Fibroblast of lung (primary cell): ENCODE measurements around the gene UTP20. TPM values are rescaled to one million over a fixed set of nuclear protein-coding genes. Genes with fewer than 3 reads are reported as not detected.

ENCODE experiments used
- DNase-seq, 2 donors: peaks; one replicate each; pipeline versions ENCODE4 v3.0.0 to v3.0.0-alpha.2; 2010; ENCODE audit warnings: low read depth in 2 of 2
- H2AFZ ChIP-seq: 2 replicates; pipeline ENCODE4 v1.5.1; 2012; ENCODE audit warnings: low read length, control low read depth, inconsistent platforms
- H3K27ac ChIP-seq: 2 replicates; pipeline ENCODE4 v1.5.1; 2011; ENCODE audit warnings: low read length, control low read depth; ENCODE audit not compliant: insufficient read depth
- H3K27me3 ChIP-seq: 2 replicates; pipeline ENCODE4 v1.5.1; 2011; ENCODE audit warnings: mild to moderate bottlenecking, low read length; ENCODE audit not compliant: control insufficient read depth, insufficient read depth
- H3K36me3 ChIP-seq: 2 replicates; pipeline ENCODE4 v1.5.1; 2011; ENCODE audit warnings: low read length; ENCODE audit not compliant: control insufficient read depth, insufficient read depth
- H3K4me1 ChIP-seq: 2 replicates; pipeline ENCODE4 v1.5.1; 2011; ENCODE audit warnings: low read length; ENCODE audit not compliant: control insufficient read depth, insufficient read depth; ENCODE audit errors: extremely low read depth
- H3K4me2 ChIP-seq: 2 replicates; pipeline ENCODE4 v1.5.1; 2011; ENCODE audit warnings: low read length, control low read depth; ENCODE audit not compliant: insufficient read depth; ENCODE audit errors: extremely low read depth
- H3K4me3 ChIP-seq, 4 experiments: fragments of 200-600 bp in 1 of 4; sonication (generic) in 1 of 4; replicated peaks in 1 of 4; 2 replicates each; pipeline ENCODE4 v1.5.1; 2011 to 2016; ENCODE audit warnings: low read length in 4 of 4, low read depth in 3 of 4, mild to moderate bottlenecking in 3 of 4, control low read depth in 2 of 4, inconsistent platforms in 1 of 4, mixed read lengths in 1 of 4; ENCODE audit not compliant: insufficient read depth in 1 of 4; ENCODE audit errors: control extremely low read depth in 1 of 4
- H3K79me2 ChIP-seq: 2 replicates; pipeline ENCODE4 v1.5.1; 2012; ENCODE audit warnings: mild to moderate bottlenecking, low read length, inconsistent platforms; ENCODE audit not compliant: control insufficient read depth, insufficient read depth
- H3K9ac ChIP-seq: 2 replicates; pipeline ENCODE4 v1.5.1; 2011; ENCODE audit warnings: mild to moderate bottlenecking, low read length, control low read depth; ENCODE audit not compliant: insufficient read depth
- H3K9me3 ChIP-seq: 2 replicates; pipeline ENCODE4 v1.5.1; 2012; ENCODE audit warnings: low read depth, low read length; ENCODE audit not compliant: control insufficient read depth, insufficient read depth
- H4K20me1 ChIP-seq: 2 replicates; pipeline ENCODE4 v1.5.1; 2011; ENCODE audit warnings: low read length; ENCODE audit not compliant: control insufficient read depth, insufficient read depth; ENCODE audit errors: extremely low read depth
- CTCF ChIP-seq, 2 donors: IDR thresholded peaks in 1 of 2; conservative IDR thresholded peaks in 1 of 2; 1 replicate in 1 of 2; 2 replicates in 1 of 2; pipeline ENCODE4 v1.5.1; 2011 to 2012; ENCODE audit warnings: low read length in 2 of 2, control low read depth in 1 of 2, inconsistent platforms in 1 of 2, low read depth in 1 of 2, mild to moderate bottlenecking in 1 of 2
- EZH2 ChIP-seq: IDR thresholded peaks from 2 replicates; pipeline ENCODE4 v1.5.1; 2012; ENCODE audit warnings: low read length, control low read depth, mild to moderate bottlenecking; ENCODE audit errors: missing control alignments
- polyA minus RNA-seq: library from RNA; depleted of rRNA, polyadenylated mRNA; stranded (reverse); fragments of >200 nt; gene quantifications from 2 replicates; pipeline ENCODE4 v1.2.3, GENCODE V29; 2011; ENCODE audit warnings: low replicate concordance
- polyA plus RNA-seq, 2 donors: library from polyadenylated mRNA; depleted of rRNA in 1 of 2; stranded (reverse) in 1 of 2; unstranded in 1 of 2; fragments of >200 nt; gene quantifications; 2 replicates each; pipeline ENCODE4 v1.2.1, GENCODE V29; 2011 to 2012; ENCODE audit warnings: missing spikeins in 1 of 2
- total RNA-seq: library from RNA; depleted of rRNA; stranded (reverse); fragments of >200 nt; gene quantifications from 2 replicates; pipeline ENCODE4 v1.2.1, GENCODE V29; 2014

The UTP20 gene
- total RNA-seq (13.1 and 13.7 TPM in 2 replicates), polyA plus RNA-seq (13.3 and 16.4 TPM in 2 replicates), polyA minus RNA-seq (9.6 and 17.9 TPM in 2 replicates)
- polyA plus RNA-seq (2012) = 7.3 and 8.7 TPM in 2 replicates

GRCh38 chr12:101280006-101280505 lies at the start of gene UTP20:
Gene UTP20, plus strand, starts transcription at chr12:101280105. Its CDS starts 178 bp downstream, at chr12:101280283.
- Histone ChIP-seq H3K79me2 (peaks cover 7% of the 10 kb centered on the region), H4K20me1 (no peaks in the 10 kb centered on the region), H3K27ac (peak within 1 kb of the TSS; percentile 72), H3K4me1 (no peaks in the 10 kb centered on the region), H3K27me3 (no peaks in the 10 kb centered on the region), H3K9ac (peak within 1 kb of the TSS; percentile 71), H3K4me2 (peak within 1 kb of the TSS; percentile 88), H3K4me3 (peak within 1 kb of the TSS; percentile 84 to 97 (median 94)), H3K9me3 (no peaks in the 10 kb centered on the region), H3K36me3 (no peaks in the 10 kb centered on the region), H2AFZ (peak within 1 kb of the TSS; percentile 97)
- peak; percentile 81 to 86 for DNase-seq
- TF ChIP-seq CTCF (conservative IDR thresholded peaks at IDR 0.05 in 1 of 2, IDR thresholded peaks at IDR 0.05 in 1 of 2; ENCODE audit: low read depth in 1 of 2, low read length in 2 of 2) = no peak
- TF ChIP-seq EZH2 = no peak

DNA sequence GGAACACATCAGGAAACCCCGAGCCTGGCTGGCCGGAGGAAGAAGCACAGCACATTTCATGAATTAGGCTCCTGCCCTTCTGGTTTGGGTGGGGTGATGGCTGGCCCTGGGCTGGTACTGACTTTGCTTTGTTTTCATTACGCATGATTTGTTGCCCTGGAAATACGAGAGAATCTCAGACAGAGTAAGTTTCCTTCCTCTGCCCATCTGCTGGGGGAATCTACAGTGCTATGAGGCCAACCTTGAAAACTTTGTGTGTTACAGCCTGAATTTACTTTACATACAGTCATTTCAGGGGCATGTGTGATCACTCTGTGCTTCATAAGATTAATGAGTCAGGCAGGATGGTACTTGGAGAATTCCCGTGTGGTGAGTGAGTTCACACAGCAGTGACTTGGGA lies 49.4 kb upstream of the UTP20 start:
- no peak for TF ChIP-seq EZH2
- H3K36me3 ChIP-seq = no peaks in the 10 kb centered on the region
- H3K9ac ChIP-seq = no peak overlapping the region
- no peaks in the 10 kb centered on the region for H3K27me3 ChIP-seq
- DNase-seq = peak; percentile 35 to 81
- H3K27ac ChIP-seq = peak overlapping the region; percentile 42
- no peaks in the 10 kb centered on the region for H3K9me3 ChIP-seq
- H3K4me2 ChIP-seq = peak overlapping the region; percentile 45
- H2AFZ ChIP-seq = no peak overlapping the region
- no peak overlapping the region for H3K4me3 ChIP-seq
- no peaks in the 10 kb centered on the region for H4K20me1 ChIP-seq
- H3K4me1 ChIP-seq = no peaks in the 10 kb centered on the region
- no peaks in the 10 kb centered on the region for H3K79me2 ChIP-seq

GRCh38 chr12:101231636-101232035 lies 48.3 kb upstream of the UTP20 start:
- Histone ChIP-seq H3K9me3 (no peaks in the 10 kb centered on the region), H3K4me1 (no peaks in the 10 kb centered on the region), H3K79me2 (no peaks in the 10 kb centered on the region), H2AFZ (no peak overlapping the region), H3K9ac (no peak overlapping the region), H3K27ac (no peak overlapping the region), H3K4me2 (no peak overlapping the region), H4K20me1 (no peaks in the 10 kb centered on the region), H3K36me3 (no peaks in the 10 kb centered on the region), H3K4me3 (no peak overlapping the region), H3K27me3 (no peaks in the 10 kb centered on the region)
- DNase-seq = no peak
- TF ChIP-seq EZH2 = no peak
- TF ChIP-seq CTCF (conservative IDR thresholded peaks at IDR 0.05 in 1 of 2, IDR thresholded peaks at IDR 0.05 in 1 of 2; ENCODE audit: low read depth in 1 of 2, low read length in 2 of 2) = no peak
